Tibial nerve (tissue), 4 donors: Measurements from ENCODE around the gene MAP2K2.

ENCODE experiments used
- CTCF ChIP-seq, 5 experiments: fragments of 200-600 bp in 3 of 5; fragments of 450-650 bp in 2 of 5; sonication (generic) in 3 of 5; IDR thresholded peaks; one replicate each; pipeline ENCODE4 v1.5.1; 2016 to 2019; ENCODE audit warnings: antibody characterized with exemption in 5 of 5, mild to moderate bottlenecking in 3 of 5, moderate library complexity in 2 of 5
- EP300 ChIP-seq, 2 donors: sonication (generic); formaldehyde crosslinking; IDR thresholded peaks; one replicate each; pipeline ENCODE4 v1.6.1; 2017; ENCODE audit warnings: antibody characterized with exemption in 2 of 2, mild to moderate bottlenecking in 1 of 2
- POLR2A ChIP-seq, 2 donors: fragments of 450-650 bp; IDR thresholded peaks; one replicate each; pipeline ENCODE4 v1.6.1; 2017; ENCODE audit warnings: antibody characterized with exemption in 2 of 2, mild to moderate bottlenecking in 2 of 2, moderate library complexity in 2 of 2

- TF ChIP-seq CTCF (IDR thresholded peaks at IDR 0.05) (no peak), POLR2A (IDR thresholded peaks at IDR 0.05) (no peak), EP300 (IDR thresholded peaks at IDR 0.05) (no peak)
Measured at GRCh38 chr19:4043401-4043800, 80.5 kb downstream of the MAP2K2 start.
